Measurements from ENCODE around the gene HDDC2.

DNA sequence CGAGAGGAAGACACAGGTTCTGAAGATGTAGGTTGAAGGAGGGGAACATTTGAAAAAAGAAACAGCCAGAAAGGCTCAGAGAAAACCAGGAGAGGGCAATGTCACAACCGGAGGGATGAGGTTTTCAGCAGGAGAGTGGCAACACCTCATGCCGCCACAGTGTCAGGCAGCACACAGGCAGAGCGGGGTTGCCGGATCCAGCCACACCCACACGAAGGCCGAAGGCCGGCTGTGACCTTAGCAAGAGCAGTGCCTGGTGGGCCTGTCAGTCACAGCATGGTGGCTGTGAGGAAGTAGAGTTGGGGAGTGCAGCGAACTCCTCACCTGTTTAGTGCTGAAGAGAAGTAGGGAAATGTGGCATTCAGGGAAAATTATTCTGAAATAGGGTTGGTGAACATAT lies 14.0 kb downstream of the HDDC2 start:
- TF ChIP-seq, protein P1, sequence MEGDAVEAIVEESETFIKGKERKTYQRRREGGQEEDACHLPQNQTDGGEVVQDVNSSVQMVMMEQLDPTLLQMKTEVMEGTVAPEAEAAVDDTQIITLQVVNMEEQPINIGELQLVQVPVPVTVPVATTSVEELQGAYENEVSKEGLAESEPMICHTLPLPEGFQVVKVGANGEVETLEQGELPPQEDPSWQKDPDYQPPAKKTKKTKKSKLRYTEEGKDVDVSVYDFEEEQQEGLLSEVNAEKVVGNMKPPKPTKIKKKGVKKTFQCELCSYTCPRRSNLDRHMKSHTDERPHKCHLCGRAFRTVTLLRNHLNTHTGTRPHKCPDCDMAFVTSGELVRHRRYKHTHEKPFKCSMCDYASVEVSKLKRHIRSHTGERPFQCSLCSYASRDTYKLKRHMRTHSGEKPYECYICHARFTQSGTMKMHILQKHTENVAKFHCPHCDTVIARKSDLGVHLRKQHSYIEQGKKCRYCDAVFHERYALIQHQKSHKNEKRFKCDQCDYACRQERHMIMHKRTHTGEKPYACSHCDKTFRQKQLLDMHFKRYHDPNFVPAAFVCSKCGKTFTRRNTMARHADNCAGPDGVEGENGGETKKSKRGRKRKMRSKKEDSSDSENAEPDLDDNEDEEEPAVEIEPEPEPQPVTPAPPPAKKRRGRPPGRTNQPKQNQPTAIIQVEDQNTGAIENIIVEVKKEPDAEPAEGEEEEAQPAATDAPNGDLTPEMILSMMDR (IDR thresholded peaks at IDR 0.05): no peak
- TF ChIP-seq POLR2A (IDR thresholded peaks at IDR 0.05): no peak

All from heart left ventricle (tissue), 13 donors.